ENCODE results near the gene PDGFD. TPM values are rescaled to one million over a fixed set of nuclear protein-coding genes. Genes with fewer than 3 reads are reported as not detected.

The PDGFD gene
- total RNA-seq, 1 experiment from 2014 or later = 2.6 TPM

DNA sequence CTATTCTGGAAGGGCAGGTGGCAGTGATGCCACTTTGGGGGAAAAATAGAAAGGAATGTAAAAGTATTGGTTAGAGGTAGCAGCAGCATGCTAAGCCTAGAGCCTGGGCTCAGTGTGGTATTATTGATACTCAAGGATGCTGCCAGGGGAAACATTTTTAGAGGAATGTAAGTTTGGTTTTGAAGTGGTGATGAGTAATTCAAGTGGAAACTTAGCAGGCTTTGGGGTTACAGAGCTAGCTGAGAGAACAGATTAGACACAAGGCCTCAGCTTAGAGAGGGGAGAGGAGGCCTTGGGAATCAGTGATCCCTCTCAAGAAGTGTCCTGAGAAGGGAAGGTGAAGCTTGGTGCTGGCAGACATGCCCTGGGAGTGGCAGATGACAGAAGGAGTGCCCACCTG lies 160.5 kb downstream of the PDGFD start:
- no peaks in the 10 kb centered on the region for H3K36me3 Mint-ChIP-seq
- ChIA-PET POLR2A (no interaction called here), CTCF (no interaction called here)
- no peak for ATAC-seq
- H3K27me3 Mint-ChIP-seq (ENCODE audit: low read depth) = no peaks in the 10 kb centered on the region
- TF ChIP-seq ERG (CRISPR knock-in tag; IDR thresholded peaks at IDR 0.05) = no peak
- no peak for TF ChIP-seq ATF3 (CRISPR knock-in tag; conservative IDR thresholded peaks at IDR 0.05)
- no peak for TF ChIP-seq GRHL2 (CRISPR knock-in tag; IDR thresholded peaks at IDR 0.05; ENCODE audit: insufficient replicate concordance, severe bottlenecking)
- no peak overlapping the region for H3K4me3 Mint-ChIP-seq
- no peak for DNase-seq (ENCODE audit: low spot score)
- H3K27ac Mint-ChIP-seq = no peak overlapping the region
- H3K9me3 Mint-ChIP-seq = no peaks in the 10 kb centered on the region
- H3K4me1 Mint-ChIP-seq = no peaks in the 10 kb centered on the region

- DNase-seq (ENCODE audit: low spot score) (no peak), ATAC-seq (no peak)
- Mint-ChIP-seq H3K27me3 (ENCODE audit: low read depth) (no peaks in the 10 kb centered on the region), H3K4me3 (no peak overlapping the region), H3K4me1 (no peaks in the 10 kb centered on the region), H3K36me3 (no peaks in the 10 kb centered on the region), H3K27ac (no peak overlapping the region), H3K9me3 (no peaks in the 10 kb centered on the region)
- ChIA-PET CTCF (no interaction called here), POLR2A (no interaction called here)
- TF ChIP-seq RELA (CRISPR knock-in tag; IDR thresholded peaks at IDR 0.05; ENCODE audit: borderline replicate concordance) (no peak), JUN (CRISPR knock-in tag; IDR thresholded peaks at IDR 0.05) (no peak), TEAD4 (CRISPR knock-in tag; IDR thresholded peaks at IDR 0.05) (no peak), ATF1 (CRISPR knock-in tag; IDR thresholded peaks at IDR 0.05) (no peak), FOXP1 (CRISPR knock-in tag; IDR thresholded peaks at IDR 0.05; ENCODE audit: borderline replicate concordance) (no peak), ZNF532 (CRISPR knock-in tag; IDR thresholded peaks at IDR 0.05; ENCODE audit: borderline replicate concordance) (no peak), FOXJ3 (CRISPR knock-in tag; IDR thresholded peaks at IDR 0.05; ENCODE audit: borderline replicate concordance) (no peak), TEAD1 (CRISPR knock-in tag; IDR thresholded peaks at IDR 0.05) (no peak), TP53 (CRISPR knock-in tag; IDR thresholded peaks at IDR 0.05) (no peak), ZNF232 (CRISPR knock-in tag; IDR thresholded peaks at IDR 0.05) (no peak)
- TF ChIP-seq, protein P1, sequence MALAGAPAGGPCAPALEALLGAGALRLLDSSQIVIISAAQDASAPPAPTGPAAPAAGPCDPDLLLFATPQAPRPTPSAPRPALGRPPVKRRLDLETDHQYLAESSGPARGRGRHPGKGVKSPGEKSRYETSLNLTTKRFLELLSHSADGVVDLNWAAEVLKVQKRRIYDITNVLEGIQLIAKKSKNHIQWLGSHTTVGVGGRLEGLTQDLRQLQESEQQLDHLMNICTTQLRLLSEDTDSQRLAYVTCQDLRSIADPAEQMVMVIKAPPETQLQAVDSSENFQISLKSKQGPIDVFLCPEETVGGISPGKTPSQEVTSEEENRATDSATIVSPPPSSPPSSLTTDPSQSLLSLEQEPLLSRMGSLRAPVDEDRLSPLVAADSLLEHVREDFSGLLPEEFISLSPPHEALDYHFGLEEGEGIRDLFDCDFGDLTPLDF (CRISPR knock-in tag; IDR thresholded peaks at IDR 0.05) = no peak
- TF ChIP-seq, protein P2, sequence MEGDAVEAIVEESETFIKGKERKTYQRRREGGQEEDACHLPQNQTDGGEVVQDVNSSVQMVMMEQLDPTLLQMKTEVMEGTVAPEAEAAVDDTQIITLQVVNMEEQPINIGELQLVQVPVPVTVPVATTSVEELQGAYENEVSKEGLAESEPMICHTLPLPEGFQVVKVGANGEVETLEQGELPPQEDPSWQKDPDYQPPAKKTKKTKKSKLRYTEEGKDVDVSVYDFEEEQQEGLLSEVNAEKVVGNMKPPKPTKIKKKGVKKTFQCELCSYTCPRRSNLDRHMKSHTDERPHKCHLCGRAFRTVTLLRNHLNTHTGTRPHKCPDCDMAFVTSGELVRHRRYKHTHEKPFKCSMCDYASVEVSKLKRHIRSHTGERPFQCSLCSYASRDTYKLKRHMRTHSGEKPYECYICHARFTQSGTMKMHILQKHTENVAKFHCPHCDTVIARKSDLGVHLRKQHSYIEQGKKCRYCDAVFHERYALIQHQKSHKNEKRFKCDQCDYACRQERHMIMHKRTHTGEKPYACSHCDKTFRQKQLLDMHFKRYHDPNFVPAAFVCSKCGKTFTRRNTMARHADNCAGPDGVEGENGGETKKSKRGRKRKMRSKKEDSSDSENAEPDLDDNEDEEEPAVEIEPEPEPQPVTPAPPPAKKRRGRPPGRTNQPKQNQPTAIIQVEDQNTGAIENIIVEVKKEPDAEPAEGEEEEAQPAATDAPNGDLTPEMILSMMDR (IDR thresholded peaks at IDR 0.05) = no peak
Observed at GRCh38 chr11:104001561-104002056, 162.3 kb downstream of the PDGFD start.

Data from WTC11 (cell line).